ENCODE results near the gene CNTNAP3. TPM values are rescaled to one million over a fixed set of nuclear protein-coding genes. Genes with fewer than 3 reads are reported as not detected.
"Not testable (repeated sequence)": the region's sequence is repeated elsewhere in the genome, so short reads cannot be mapped to it uniquely, and the experiment has no call there.

Gene CNTNAP3
- total and polyA plus RNA-seq, 2 experiments from 2014 or later = not detected

DNA sequence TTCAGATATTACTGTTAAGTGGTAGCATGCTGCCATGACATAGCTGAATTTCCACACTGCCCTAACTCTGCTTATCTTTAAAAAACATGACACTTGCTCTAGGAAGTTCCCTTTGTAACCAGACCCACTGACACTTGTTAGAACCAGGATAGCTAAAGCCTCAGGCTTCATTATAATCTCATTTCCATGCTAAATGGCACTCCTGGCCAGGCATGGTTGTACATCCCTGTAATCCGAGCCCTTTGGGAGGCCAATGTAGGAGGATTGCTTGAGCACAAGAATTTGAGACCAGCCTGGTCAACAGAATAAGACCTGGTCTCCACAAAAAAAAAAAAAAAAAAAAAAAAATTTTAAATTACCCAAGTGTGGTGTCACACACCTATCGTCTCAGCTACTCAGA lies 254.1 kb downstream of the CNTNAP3 start:
- H3K4me3 ChIP-seq; H3F3A ChIP-seq (ENCODE audit: insufficient read depth); H3K79me2 ChIP-seq (ENCODE audit: insufficient read depth); H3K9me3 ChIP-seq (ENCODE audit: low read depth); H3K27ac ChIP-seq; in situ Hi-C loops (cut with MboI); H3K36me3 ChIP-seq (ENCODE audit: low read depth); H3K9ac ChIP-seq; H3K4me1 ChIP-seq (ENCODE audit: insufficient read depth); DNase-seq; H3K27me3 ChIP-seq (replicated peaks; ENCODE audit: insufficient read depth); H3K9me2 ChIP-seq (ENCODE audit: insufficient read depth); H3K4me2 ChIP-seq (ENCODE audit: unreplicated experiment); H2AFZ ChIP-seq; H4K20me1 ChIP-seq (ENCODE audit: insufficient read depth): not testable (repeated sequence)
- 12 to 18% methylated on average over 2 of the region's 2 CpGs for WGBS, 2 experiments (ENCODE audit: low coverage in 1 of 2, low lambda C conversion rate in 2 of 2, missing lambda C conversion rate in 2 of 2)

DNA sequence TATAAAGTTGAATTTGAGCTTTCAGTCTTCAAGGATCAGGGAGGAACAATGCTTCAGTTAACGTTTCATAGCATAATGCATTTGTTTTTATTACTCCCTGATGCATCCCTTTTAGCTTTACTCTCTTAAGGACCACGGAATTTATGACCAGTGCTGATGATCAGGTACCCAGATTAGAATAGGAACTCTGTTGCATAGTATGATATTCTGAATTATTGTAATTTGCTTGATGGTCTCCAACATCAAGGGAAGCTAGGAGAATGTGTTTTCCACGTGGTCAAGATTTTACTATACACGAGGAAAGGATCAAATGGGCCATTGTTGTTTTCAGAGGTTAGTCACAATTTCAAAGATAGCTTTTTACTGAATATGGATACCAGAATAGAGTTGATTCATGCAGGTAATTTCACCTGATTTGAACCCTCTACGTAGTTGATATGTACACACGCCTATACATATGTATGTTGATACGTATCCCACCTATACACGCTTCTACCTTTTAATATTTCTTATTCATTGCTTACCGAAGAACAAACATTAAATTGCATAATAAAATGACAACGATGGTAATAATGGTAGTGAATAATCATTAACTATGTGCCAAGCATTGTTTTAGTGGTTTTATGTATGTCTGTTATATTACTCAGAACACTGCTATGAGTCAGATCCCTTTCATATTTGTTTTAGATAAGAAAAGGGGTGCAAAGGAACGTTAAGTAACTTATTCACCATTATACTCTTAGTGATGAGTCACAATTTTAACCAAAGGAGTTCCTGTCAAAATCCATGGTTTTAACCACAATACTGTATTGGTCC lies 257.6 kb downstream of the CNTNAP3 start:
- WGBS, 2 experiments (ENCODE audit: low coverage in 1 of 2, low lambda C conversion rate in 2 of 2, missing lambda C conversion rate in 2 of 2) = 34 to 35% methylated on average over 9 of the region's 11 CpGs
- H3K4me3 ChIP-seq; DNase-seq; H2AFZ ChIP-seq; H3K9me3 ChIP-seq (ENCODE audit: low read depth); H3K27ac ChIP-seq; H4K20me1 ChIP-seq (ENCODE audit: insufficient read depth); H3K4me2 ChIP-seq (ENCODE audit: unreplicated experiment); H3K36me3 ChIP-seq (ENCODE audit: low read depth); in situ Hi-C loops (cut with MboI); H3F3A ChIP-seq (ENCODE audit: insufficient read depth); H3K9ac ChIP-seq; H3K9me2 ChIP-seq (ENCODE audit: insufficient read depth); H3K4me1 ChIP-seq (ENCODE audit: insufficient read depth); H3K27me3 ChIP-seq (replicated peaks; ENCODE audit: insufficient read depth); H3K79me2 ChIP-seq (ENCODE audit: insufficient read depth): not testable (repeated sequence)

GRCh38 chr9:39028855-39029254 lies 259.1 kb downstream of the CNTNAP3 start:
- H3K4me1 ChIP-seq (ENCODE audit: insufficient read depth); H3K4me2 ChIP-seq (ENCODE audit: unreplicated experiment); H2AFZ ChIP-seq; H4K20me1 ChIP-seq (ENCODE audit: insufficient read depth); H3K79me2 ChIP-seq (ENCODE audit: insufficient read depth); H3K9me3 ChIP-seq (ENCODE audit: low read depth); in situ Hi-C loops (cut with MboI); H3K4me3 ChIP-seq; H3K9me2 ChIP-seq (ENCODE audit: insufficient read depth); DNase-seq; H3K27me3 ChIP-seq (replicated peaks; ENCODE audit: insufficient read depth); H3F3A ChIP-seq (ENCODE audit: insufficient read depth); H3K36me3 ChIP-seq (ENCODE audit: low read depth); H3K9ac ChIP-seq; H3K27ac ChIP-seq: not testable (repeated sequence)
- WGBS, 2 experiments (ENCODE audit: low coverage in 1 of 2, low lambda C conversion rate in 2 of 2, missing lambda C conversion rate in 2 of 2) = 20 to 24% methylated on average over 5 of the region's 5 CpGs

DNA sequence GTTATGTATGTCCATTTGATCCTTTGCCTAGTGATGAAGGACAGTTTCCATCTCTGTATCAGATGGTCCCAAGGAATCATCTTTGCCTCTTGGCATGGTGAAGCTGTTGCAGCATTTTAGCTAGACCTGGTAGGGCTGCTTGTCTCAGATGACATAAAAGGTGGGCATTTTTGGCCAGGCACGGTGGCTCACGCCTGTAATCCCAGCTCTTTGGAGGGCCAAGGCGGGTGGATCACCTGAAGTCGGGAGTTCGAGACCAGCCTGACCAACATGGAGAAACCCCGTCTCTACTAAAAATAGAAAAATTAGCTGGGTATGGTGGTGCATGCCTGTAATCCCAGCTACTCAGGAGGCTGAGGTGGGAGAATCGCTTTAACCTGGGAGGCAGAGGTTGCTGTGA lies 259.8 kb downstream of the CNTNAP3 start:
- H3K36me3 ChIP-seq (ENCODE audit: low read depth); H3K4me3 ChIP-seq; in situ Hi-C loops (cut with MboI); H3K27me3 ChIP-seq (replicated peaks; ENCODE audit: insufficient read depth); DNase-seq; H3K79me2 ChIP-seq (ENCODE audit: insufficient read depth); H3K9me3 ChIP-seq (ENCODE audit: low read depth); H2AFZ ChIP-seq; H3K9me2 ChIP-seq (ENCODE audit: insufficient read depth); H3K9ac ChIP-seq; H3F3A ChIP-seq (ENCODE audit: insufficient read depth); H3K4me1 ChIP-seq (ENCODE audit: insufficient read depth); H3K27ac ChIP-seq; H3K4me2 ChIP-seq (ENCODE audit: unreplicated experiment); H4K20me1 ChIP-seq (ENCODE audit: insufficient read depth): not testable (repeated sequence)
- WGBS, 2 experiments (ENCODE audit: low coverage in 1 of 2, low lambda C conversion rate in 2 of 2, missing lambda C conversion rate in 2 of 2) = 39 to 40% methylated on average over 7 of the region's 7 CpGs

DNA sequence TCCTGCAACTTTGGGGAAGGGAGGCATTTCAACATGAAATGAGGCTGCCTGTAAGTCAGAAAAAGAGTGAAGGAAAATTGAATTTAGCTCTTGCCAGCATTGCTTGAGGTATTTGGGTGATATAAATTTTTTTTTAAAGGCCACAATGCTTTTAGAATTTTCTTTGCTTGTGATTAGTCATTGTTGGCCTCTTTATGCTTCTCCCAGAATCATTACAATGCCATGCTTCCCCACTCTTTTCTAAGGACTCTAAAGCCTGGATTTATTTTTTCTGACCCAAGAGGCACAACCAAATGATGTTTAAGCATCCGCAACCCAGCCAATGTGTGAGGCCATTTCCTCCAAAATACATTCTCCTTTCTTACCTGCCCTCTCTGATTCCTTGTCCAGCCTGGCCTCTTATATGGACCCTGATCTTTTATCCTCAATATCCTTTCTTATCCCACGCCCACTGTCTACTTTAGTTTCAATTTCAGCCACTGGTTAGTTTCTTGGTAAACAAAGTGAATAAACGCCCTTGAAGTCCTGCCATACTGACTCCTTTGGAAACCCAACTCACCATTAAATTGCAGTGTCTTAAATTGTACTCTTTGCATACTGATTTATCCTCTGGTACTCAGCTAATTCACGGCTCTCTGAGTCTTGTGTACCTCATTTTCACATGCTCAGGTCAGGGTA lies 261.9 kb downstream of the CNTNAP3 start:
- 14 to 15% methylated on average over 4 of the region's 4 CpGs for WGBS, 2 experiments (ENCODE audit: low coverage in 1 of 2, low lambda C conversion rate in 2 of 2, missing lambda C conversion rate in 2 of 2)
- H3K27ac ChIP-seq; H3K4me1 ChIP-seq (ENCODE audit: insufficient read depth); in situ Hi-C loops (cut with MboI); H3K9ac ChIP-seq; H3K9me3 ChIP-seq (ENCODE audit: low read depth); H2AFZ ChIP-seq; H3K9me2 ChIP-seq (ENCODE audit: insufficient read depth); H4K20me1 ChIP-seq (ENCODE audit: insufficient read depth); H3F3A ChIP-seq (ENCODE audit: insufficient read depth); H3K36me3 ChIP-seq (ENCODE audit: low read depth); H3K4me2 ChIP-seq (ENCODE audit: unreplicated experiment); H3K79me2 ChIP-seq (ENCODE audit: insufficient read depth); H3K27me3 ChIP-seq (replicated peaks; ENCODE audit: insufficient read depth); H3K4me3 ChIP-seq; DNase-seq: not testable (repeated sequence)

Small RNA genes lying within 50 kb of the gene (small RNA-seq; reads per million reads assigned to genes)
- gene RN7SL640P (ENCODE audit: low read depth, low replicate concordance) = not detected

Other genes with a start within 250 kb of the CNTNAP3 start
- gene SPATA31A1, start 67.5 kb upstream of the CNTNAP3 start, total RNA-seq (2014; rRNA removed; shearing (Covaris generic)) = not detected in 2 replicates
- gene SPATA31A1, start 67.5 kb upstream of the CNTNAP3 start, polyA plus RNA-seq (2016; fragmentation: Nextera tagmentation; extraction: Ambion mirVana) = not detected in 2 replicates